Erythroblast (primary cell): Measurements from ENCODE around the gene KCNQ5.

ENCODE experiments used
- GATA1 ChIP-seq: IDR thresholded peaks from 2 replicates; pipeline ENCODE4 v1.6.1; 2011; ENCODE audit warnings: low read depth, mild to moderate bottlenecking, control low read depth, low read length, moderate library complexity
- POLR2A ChIP-seq: IDR thresholded peaks from 2 replicates; pipeline ENCODE4 v1.6.1; 2011; ENCODE audit warnings: mild to moderate bottlenecking, low read length

DNA sequence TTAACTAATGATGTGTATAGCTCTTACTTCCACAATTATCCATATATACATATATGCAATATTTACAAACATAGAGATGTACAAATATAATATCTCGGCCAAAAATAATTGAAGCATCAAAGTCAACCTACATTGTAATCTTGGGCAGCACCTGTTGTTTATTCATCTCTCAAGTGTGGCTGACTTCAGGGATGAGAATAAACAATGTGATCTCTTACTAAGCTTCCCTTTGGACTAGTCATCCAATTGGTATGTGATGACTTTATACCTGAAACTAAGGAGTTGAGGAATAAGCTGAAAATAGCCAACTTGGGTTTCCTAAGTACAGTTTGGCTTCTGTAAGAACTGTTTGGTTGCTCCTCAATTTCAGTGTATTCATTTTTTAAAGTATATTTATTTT is 346.8 kb downstream of the KCNQ5 start:
- TF ChIP-seq GATA1: no peak
- TF ChIP-seq POLR2A: no peak
